SIG-M5 treated with dmso at 0.1 percent for 504 hours (cell line): ENCODE measurements around the gene CDK6.
A peak's percentile ranks its signal among the peaks of the same experiment; 100 is the strongest.

ENCODE experiments used
- DNase-seq: peaks from one replicate; lab custom pipeline; 2025; ENCODE audit not compliant: unreplicated experiment; lab: John Stamatoyannopoulos, UW

CDK6 gene

GRCh38 chr7:92652536-92652935, 183.8 kb downstream of the CDK6 start:
- DNase-seq = peak; percentile 37

DNA sequence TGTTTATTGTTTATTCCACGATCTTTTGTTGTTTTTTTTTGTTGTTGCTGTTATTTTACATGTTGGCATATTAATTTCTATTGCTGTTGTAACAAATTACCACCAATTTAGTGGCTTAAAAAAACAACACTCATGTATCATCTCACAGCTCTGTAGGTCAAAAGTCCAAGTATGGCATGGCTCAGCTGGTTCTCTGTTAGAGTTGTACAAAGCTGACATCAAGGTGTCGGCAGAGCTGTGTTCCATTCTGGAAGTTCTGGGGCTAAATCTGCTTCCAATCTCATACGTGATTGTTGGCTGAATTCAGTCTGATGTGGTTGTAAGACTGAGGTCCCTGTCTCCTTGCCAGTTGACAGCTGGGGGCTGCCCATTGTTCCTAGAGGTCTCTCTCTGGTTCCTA, 186.0 kb downstream of the CDK6 start:
- no peak for DNase-seq

GRCh38 chr7:92648067-92648466, 188.3 kb downstream of the CDK6 start:
- DNase-seq = no peak

- no peak for DNase-seq
Measured at GRCh38 chr7:92647652-92648051, 188.7 kb downstream of the CDK6 start.

- DNase-seq = no peak
Measured at GRCh38 chr7:92647011-92647625, 189.3 kb downstream of the CDK6 start.

- DNase-seq = peak; percentile 24
Measured at GRCh38 chr7:92645114-92646061, 191.0 kb downstream of the CDK6 start.

GRCh38 chr7:92644406-92645113, 191.8 kb downstream of the CDK6 start:
- no peak for DNase-seq

- no peak for DNase-seq
Measured at GRCh38 chr7:92643821-92644220, 192.6 kb downstream of the CDK6 start.

DNA sequence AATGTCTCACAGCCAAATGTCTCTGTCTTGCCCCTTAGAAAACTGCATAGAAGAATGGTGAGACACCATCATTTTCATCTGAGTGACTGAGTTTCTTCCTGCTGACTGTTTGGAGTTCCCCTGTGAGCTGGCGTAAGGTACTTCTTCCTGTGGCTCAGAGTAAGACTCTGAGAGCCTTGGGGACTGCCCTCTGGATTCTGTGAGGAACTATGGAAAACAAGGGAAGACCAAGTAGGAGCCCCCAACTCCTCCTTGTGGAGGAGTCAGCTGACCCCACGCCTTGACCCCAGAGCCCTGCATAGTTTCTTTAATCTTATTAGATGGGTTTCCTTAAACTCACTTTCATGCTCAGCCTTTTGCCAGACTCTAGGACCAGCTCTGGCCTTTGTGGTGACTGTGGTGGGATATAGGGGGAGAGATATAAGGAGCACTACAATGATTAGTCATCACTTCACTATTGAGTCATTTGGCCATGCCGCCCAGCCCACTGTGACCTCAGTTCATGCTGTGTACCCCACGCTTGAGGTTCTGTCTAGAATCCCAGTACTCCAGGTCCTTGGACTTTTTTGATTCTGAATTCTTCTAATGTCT, 194.4 kb downstream of the CDK6 start:
- DNase-seq = peak; percentile 40

DNA sequence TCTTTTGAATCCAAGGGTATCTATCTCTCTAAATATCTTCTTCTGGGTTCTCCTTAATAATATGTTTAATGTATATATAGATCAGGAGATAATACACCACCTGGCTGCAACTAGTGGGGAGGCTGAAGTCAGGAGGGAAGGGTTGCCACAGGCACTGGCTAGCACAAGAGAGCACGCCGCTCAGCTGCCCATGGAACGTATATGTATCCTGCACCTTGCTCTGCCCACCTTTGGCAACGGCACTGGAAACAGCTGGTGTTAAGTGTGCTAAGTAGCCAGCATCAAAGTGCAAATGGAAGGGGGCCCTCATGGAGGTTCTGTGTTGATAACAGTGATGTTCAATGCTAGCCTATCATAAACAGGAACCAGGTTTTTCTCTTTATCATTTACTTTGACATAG, 196.4 kb downstream of the CDK6 start:
- DNase-seq = no peak

- DNase-seq = no peak
Measured at GRCh38 chr7:92639213-92639896, 197.0 kb downstream of the CDK6 start.

GRCh38 chr7:92636018-92636560, 200.3 kb downstream of the CDK6 start:
- DNase-seq = no peak

DNA sequence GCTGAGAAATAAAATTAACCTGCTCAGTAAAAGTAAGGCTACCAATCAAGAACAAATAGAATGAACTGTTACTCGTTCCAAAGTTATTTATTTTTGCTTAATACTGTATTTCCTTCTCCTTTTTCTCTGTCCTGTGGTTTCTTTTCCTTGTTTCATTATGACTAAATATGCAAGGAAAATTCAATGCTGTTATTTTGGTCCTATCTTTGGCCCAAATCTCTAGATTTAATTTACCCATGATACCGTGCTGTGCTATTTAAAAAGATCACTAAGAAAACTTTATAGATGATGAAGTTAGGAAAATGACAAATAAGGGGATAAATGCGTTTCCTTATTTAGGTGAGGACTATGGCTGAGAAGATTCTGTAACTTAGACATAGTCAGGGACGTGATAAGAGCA, 200.8 kb downstream of the CDK6 start:
- DNase-seq = peak; percentile 65

- DNase-seq = peak; percentile 74
Measured at GRCh38 chr7:92634924-92635519, 201.4 kb downstream of the CDK6 start.

DNA sequence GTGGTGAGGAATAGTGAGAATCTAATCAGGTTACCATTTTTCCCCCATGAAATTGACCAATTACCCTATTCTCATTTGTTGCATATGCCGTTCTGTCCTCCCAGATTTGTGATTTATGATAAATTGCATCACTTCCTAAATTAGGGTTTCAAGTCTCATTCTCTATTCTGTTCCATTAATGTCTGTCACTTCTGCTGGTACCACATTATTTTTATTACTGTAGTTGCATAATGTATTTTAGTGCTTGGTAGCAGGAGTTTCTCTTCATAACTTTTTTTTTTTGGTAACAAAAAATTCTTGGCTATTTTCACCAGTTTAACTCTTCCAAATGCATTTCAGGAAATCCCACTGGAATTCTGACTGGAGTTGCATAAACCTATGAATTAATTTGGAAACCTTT, 202.2 kb downstream of the CDK6 start:
- DNase-seq = peak; percentile 48

DNA sequence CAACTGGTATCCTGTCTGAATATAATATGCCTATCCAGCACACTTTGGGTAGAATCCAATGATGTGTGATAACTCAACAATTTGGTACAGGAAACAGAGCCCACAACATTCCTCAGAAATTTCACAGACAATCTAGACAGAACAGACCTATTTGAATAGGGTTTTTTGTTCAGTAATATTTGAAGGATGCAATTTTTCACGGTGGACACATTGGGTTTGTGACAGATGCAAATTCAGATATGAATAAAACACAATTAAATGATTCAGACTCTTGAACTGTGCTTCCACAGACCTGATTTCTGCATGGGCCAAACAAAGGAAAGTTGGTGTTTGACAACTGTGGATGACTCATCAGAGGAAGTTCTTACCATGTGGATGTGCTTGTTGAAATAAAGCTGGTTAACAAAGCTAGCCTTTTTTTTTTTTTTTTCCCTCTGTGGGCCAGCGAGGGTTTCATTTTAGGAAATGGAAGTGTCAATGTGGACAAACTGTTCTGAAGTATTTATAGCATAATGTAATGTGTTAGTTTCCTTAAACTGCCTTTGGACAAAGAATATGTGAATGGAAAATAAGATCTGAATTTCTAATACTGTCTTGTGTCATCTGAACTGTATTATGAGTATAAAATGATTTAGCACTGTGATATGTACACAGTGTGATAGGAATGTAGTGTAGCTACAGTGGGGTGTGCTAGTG, 203.0 kb downstream of the CDK6 start:
- DNase-seq = peak; percentile 92

- no peak for DNase-seq
Measured at GRCh38 chr7:92632791-92633190, 203.6 kb downstream of the CDK6 start.

DNA sequence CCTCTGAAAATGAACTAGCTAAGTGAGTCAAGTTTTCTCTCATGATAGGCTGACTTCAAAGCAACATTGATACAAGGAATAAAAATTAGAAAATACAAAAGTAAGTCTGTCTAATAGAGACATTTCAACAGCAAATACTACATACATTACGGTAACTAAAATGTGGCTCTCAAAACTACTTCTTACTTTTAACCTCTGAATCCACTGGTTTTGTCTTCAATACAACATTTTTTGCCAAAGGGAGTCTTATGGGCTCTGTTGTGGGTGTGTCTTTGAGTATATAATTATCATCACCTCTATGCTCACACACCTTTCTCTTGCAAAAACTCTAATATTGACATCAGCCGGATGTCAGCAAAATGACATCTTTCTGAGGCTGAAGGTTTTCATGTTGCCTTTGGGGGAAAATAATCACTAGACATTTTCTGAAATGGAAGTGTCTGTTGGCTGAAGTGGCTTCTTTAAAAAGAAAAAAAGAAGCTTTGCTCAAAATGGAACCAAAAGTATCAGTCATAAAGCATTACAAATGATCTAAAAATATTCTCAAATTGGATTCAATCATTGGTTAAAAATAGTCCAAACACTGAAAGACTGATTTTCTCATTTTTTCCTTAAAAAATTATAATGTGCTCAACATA, 204.4 kb downstream of the CDK6 start:
- DNase-seq = no peak
